ENCODE measurements around the gene TTC17. TPM values are rescaled to one million over a fixed set of nuclear protein-coding genes. Genes with fewer than 3 reads are reported as not detected.

Gene TTC17
- total and polyA plus RNA-seq, 2 of the 8 experiments (the other 6 are each of a cell fraction or from before 2014, with no cell fraction given) = 65.1 to 80.1 TPM

GRCh38 chr11:43440486-43440885 is 81.8 kb downstream of the TTC17 start (continued):
- TF ChIP-seq, protein P1, sequence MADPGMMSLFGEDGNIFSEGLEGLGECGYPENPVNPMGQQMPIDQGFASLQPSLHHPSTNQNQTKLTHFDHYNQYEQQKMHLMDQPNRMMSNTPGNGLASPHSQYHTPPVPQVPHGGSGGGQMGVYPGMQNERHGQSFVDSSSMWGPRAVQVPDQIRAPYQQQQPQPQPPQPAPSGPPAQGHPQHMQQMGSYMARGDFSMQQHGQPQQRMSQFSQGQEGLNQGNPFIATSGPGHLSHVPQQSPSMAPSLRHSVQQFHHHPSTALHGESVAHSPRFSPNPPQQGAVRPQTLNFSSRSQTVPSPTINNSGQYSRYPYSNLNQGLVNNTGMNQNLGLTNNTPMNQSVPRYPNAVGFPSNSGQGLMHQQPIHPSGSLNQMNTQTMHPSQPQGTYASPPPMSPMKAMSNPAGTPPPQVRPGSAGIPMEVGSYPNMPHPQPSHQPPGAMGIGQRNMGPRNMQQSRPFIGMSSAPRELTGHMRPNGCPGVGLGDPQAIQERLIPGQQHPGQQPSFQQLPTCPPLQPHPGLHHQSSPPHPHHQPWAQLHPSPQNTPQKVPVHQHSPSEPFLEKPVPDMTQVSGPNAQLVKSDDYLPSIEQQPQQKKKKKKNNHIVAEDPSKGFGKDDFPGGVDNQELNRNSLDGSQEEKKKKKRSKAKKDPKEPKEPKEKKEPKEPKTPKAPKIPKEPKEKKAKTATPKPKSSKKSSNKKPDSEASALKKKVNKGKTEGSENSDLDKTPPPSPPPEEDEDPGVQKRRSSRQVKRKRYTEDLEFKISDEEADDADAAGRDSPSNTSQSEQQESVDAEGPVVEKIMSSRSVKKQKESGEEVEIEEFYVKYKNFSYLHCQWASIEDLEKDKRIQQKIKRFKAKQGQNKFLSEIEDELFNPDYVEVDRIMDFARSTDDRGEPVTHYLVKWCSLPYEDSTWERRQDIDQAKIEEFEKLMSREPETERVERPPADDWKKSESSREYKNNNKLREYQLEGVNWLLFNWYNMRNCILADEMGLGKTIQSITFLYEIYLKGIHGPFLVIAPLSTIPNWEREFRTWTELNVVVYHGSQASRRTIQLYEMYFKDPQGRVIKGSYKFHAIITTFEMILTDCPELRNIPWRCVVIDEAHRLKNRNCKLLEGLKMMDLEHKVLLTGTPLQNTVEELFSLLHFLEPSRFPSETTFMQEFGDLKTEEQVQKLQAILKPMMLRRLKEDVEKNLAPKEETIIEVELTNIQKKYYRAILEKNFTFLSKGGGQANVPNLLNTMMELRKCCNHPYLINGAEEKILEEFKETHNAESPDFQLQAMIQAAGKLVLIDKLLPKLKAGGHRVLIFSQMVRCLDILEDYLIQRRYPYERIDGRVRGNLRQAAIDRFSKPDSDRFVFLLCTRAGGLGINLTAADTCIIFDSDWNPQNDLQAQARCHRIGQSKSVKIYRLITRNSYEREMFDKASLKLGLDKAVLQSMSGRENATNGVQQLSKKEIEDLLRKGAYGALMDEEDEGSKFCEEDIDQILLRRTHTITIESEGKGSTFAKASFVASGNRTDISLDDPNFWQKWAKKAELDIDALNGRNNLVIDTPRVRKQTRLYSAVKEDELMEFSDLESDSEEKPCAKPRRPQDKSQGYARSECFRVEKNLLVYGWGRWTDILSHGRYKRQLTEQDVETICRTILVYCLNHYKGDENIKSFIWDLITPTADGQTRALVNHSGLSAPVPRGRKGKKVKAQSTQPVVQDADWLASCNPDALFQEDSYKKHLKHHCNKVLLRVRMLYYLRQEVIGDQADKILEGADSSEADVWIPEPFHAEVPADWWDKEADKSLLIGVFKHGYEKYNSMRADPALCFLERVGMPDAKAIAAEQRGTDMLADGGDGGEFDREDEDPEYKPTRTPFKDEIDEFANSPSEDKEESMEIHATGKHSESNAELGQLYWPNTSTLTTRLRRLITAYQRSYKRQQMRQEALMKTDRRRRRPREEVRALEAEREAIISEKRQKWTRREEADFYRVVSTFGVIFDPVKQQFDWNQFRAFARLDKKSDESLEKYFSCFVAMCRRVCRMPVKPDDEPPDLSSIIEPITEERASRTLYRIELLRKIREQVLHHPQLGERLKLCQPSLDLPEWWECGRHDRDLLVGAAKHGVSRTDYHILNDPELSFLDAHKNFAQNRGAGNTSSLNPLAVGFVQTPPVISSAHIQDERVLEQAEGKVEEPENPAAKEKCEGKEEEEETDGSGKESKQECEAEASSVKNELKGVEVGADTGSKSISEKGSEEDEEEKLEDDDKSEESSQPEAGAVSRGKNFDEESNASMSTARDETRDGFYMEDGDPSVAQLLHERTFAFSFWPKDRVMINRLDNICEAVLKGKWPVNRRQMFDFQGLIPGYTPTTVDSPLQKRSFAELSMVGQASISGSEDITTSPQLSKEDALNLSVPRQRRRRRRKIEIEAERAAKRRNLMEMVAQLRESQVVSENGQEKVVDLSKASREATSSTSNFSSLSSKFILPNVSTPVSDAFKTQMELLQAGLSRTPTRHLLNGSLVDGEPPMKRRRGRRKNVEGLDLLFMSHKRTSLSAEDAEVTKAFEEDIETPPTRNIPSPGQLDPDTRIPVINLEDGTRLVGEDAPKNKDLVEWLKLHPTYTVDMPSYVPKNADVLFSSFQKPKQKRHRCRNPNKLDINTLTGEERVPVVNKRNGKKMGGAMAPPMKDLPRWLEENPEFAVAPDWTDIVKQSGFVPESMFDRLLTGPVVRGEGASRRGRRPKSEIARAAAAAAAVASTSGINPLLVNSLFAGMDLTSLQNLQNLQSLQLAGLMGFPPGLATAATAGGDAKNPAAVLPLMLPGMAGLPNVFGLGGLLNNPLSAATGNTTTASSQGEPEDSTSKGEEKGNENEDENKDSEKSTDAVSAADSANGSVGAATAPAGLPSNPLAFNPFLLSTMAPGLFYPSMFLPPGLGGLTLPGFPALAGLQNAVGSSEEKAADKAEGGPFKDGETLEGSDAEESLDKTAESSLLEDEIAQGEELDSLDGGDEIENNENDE (IDR thresholded peaks at IDR 0.05; ENCODE audit: insufficient replicate concordance, low read length) = no peak
- no peak for TF ChIP-seq TAF7 (optimal IDR thresholded peaks at IDR 0.05; ENCODE audit: borderline replicate concordance, low read depth, low read length)
- no peak for TF ChIP-seq GABPA (IDR thresholded peaks at IDR 0.05; ENCODE audit: borderline replicate concordance, insufficient read depth, low read length)
- TF ChIP-seq SRF (IDR thresholded peaks at IDR 0.05; ENCODE audit: low read depth, low read length) = no peak
- no peak for TF ChIP-seq CREB1 (IDR thresholded peaks at IDR 0.05)
- no peak for TF ChIP-seq POLR2AphosphoS5 (IDR thresholded peaks at IDR 0.05; ENCODE audit: low read depth, low read length)
- no peak for TF ChIP-seq EGR1 (IDR thresholded peaks at IDR 0.05; ENCODE audit: borderline replicate concordance, low read depth, low read length)
- no peak for TF ChIP-seq TAF1 (IDR thresholded peaks at IDR 0.05; ENCODE audit: low read depth, low read length)
- TF ChIP-seq CHD2 (IDR thresholded peaks at IDR 0.05; ENCODE audit: low read length) = no peak
- no peak for TF ChIP-seq GTF2F1 (IDR thresholded peaks at IDR 0.05; ENCODE audit: borderline replicate concordance, low read depth, low read length)

All from H1 (cell line).